Activated T-cell treated with anti-CD3 and anti-CD28 coated beads for 24 hours (primary cell): ENCODE data around the gene MGA.

Experiments
- DNase-seq: peaks from one replicate; pipeline ENCODE4 v3.0.0-alpha.2; 2020; ENCODE audit warnings: low read depth

MGA gene

DNA sequence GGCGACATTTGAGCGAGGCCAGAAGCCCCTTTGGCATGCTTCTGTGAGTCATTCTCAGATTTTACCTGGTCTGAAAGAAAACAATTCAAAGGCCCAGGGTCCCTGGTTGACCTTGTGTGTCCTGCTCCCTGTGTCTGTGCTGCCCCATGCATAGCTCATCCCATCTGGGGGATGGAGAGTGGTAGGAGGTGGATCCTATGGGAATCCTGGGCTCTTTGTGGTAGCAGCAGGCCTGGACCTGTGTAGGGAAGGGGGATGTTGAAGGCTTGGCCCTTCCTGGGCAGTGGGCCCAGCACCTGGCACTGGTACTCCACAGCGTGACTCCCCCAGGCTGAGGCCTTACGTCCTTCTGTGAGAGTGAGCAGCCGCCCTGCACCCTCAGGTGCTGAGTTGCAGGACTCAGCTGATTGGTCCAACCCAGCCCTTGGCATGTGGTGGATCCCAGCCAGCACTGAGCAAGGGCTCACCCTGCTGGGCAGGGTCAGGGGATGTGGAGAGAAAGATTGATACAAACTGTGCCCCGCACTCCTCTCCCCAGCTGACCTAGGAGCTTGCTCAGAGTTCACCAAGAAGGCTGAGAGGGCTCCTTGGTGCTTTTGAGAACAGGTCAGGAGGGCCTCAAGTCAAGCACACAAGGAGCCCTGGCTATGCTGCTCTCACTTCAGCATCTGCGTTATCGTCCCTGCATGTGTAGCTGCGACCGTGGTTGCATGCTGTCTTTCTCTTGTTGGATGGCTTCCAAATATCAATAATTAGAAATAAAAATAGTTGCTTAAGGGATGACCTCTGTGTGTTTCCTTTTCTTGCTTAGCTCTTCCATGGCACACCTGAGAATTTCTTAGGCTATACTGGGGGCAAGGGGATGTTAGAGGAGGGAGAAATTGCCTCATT lies 146.3 kb downstream of the MGA start:
- no peak for DNase-seq

DNA sequence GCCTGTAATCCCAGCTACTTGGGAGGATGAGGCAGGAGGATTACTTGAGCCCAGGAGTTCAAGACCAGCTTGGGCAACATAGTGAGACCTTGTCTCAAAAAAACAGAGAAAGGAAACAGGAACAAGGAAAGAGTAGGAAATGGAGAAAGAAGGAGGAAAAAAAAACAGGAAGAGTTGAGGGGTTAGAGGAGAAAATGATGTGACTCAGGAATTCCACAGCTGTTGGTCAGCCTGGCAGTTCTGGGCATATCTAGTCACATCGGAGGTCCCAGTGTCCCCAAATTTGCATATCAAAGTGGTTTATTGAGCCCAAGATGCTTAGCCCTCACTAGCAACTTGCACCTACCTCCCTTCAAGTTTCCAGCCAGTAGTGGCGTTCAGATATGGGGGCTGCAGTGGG lies 148.9 kb downstream of the MGA start:
- no peak for DNase-seq

DNA sequence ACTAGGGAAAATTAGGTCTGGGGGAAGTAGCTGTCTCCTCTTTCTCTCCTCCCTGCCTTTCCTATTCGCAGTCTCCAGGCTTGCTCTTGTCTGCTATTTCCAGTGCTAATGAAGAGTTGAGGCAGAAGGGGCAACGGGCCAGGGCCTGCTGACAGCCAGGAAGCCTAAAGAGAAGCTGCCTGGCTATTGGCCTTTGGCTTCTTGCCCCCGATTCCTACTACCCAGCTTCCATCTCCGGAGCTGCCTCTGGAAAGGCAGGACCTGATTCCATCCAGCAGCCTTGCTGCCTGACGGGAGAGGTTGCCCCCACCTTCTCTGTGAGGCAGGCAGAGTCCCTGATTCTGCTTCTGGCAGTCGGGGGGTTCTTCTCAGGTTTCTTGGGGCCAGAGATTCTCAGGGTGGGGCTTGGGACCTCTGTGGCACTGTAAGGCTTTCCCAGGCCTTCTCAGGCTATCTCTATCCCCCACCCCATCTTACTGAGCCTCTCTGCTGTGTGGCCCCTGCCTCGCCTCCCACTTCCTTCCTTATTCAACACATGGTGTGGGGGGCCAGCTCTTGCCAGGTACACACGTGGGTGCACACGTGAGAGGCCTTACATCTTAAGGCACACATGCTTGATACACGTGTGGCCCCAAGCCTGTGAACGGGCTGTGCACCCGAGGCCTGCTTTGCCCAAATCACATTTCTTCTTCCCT lies 149.5 kb downstream of the MGA start:
- no peak for DNase-seq

DNA sequence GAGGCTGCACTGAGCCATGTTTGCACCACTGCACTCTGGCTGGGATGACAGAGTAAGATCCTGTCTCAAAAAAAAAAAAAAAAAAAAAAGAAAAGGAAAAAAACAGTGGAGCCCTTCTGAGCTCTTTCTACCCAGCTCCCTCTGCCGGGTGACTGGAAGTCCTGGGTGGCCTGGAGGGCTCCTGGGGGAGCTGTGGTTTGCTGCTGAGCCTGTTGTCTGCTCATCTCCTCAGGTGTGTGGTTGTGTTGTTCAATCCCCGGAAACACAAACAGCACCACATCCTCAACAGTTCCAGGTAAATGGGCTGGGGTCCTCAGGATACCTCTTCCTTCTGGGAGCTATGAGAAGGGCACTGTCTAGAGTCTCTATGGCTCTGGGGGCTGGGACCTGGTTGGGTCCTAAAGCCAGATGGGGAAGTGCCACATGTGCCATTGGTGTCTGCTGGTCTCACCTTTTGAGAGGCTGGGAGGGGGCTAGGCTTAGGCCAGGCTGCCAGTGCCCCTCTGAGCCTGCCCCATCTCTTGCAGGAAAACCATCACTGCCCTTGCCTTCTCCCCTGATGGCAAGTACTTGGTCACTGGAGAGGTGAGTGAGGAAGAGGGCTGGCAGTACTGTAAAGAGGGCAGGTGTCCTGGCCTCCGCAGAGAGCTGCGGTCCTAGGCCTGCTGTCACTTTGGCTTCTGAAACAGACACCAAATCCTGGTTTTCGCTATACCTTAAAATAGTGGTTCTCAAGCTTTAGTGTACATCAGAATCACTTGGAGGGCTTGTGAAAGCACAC lies 150.6 kb downstream of the MGA start:
- no peak for DNase-seq

DNA sequence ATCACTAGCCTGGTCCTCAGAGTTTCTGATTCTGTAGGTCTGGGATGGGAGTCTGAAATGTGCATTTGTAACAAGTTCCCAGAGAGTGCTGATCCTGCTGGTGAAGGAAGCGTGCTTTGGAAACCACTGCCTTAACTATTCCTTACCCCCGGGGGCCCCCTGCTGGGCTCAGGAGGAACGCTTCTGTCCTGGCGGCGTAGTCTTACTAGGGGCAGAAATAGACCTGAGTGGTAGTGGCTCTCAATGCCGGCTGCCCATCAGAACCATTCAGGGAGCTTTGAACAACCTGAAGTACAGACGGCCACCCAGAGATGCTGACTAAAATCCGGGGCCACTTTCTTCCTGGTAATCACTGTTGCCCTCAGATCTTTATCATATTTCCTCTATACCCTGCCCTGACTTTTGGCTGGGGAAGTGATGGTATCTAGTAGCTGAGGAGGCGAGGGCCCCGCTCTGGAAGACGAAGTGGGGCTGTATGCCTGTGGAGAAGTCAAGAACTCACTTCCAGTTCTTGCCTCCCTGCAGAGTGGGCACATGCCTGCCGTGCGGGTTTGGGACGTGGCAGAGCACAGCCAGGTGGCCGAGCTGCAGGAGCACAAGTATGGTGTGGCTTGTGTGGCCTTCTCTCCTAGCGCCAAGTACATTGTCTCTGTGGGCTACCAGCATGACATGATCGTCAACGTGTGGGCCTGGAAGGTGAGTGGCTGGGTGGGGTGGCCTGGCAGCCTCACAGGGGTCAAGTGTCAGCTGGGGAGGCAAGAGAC lies 151.4 kb downstream of the MGA start:
- peak; percentile 61 for DNase-seq

DNA sequence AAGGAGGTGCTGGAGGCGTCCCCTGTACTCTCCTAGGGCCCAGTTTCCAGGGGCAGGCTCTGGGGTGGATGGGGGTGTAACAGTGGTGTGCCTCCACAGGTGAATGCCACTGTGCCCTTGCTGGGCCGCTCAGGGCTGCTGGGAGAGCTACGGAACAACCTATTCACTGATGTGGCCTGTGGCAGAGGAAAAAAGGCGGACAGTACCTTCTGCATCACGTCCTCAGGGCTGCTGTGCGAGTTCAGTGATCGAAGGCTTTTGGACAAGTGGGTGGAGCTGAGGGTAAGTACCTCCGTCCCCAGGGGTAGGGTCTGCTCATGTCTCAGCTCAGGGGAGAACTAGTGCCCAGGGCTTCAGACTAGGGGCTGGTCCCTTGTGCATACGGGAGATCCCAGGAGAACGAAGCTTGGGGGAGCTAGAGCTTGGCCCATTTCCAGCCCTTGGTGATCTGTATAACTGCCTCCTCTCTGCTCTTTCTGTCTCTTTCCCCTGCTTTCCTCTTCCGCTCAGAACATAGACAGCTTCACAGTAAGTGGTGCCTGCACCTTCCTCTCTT lies 152.7 kb downstream of the MGA start:
- DNase-seq: no peak

DNA sequence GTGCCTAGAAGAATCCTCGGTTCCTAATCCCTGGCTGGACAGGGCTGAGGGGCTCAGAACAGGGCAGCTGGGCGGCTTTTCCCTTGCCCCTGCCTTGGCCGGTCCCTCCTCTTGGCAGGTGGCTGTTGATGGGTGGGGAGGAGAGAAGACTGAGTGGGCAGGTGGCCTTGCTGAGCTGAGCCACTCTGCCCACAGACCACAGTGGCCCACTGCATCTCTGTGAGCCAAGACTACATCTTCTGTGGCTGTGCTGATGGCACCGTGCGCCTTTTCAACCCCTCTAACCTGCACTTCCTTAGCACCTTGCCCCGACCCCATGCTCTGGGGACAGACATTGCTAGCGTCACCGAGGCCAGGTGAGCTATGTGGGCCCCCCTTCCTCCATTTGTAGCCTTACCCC lies 153.2 kb downstream of the MGA start:
- DNase-seq: no peak

DNA sequence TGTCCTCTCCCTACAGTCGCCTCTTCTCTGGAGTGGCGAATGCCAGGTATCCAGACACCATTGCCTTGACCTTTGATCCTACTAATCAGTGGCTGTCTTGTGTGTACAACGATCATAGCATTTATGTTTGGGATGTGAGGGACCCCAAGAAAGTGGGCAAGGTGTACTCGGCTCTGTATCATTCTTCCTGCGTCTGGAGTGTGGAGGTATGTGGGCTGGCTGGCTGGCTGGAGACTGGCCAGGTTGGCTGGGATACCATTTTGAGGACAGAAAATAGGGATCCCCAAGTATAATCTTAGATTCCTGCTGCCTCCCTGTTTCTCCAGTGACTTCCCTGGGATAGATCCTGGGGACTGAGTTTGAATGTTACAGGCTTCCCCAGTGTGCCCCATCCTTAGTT lies 154.3 kb downstream of the MGA start:
- no peak for DNase-seq

DNA sequence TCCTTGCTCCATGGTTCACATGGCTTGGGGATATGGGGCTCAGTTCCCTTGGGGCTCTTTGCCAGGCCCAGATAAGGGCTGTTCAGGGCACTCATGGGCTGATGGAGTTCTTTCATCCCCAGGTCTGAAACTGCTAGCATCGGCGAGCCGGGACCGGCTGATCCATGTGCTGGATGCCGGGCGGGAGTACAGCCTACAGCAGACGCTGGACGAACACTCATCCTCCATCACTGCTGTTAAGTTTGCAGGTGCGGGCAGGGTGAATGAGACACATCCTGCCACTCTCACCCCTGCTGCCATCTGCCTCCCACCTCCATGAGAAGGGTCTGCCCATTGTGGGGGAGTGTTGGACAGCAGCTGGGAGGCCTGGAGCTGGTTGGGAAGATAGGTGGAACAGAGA lies 156.6 kb downstream of the MGA start:
- DNase-seq: no peak

DNA sequence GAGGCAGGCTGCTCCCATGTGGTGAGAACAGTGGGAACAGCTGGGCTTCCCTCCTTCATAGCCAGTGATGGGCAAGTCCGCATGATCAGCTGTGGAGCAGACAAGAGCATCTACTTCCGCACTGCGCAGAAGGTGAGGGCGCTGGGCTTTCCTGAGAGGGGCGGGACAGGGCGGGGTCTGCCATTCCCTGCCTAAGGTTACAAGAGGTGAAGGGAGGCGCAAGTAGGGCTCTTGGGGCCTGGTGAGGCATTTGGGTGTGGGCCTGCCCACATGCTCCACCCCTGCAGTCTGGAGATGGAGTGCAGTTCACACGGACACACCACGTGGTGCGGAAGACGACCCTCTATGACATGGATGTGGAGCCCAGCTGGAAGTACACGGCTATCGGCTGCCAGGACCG lies 157.1 kb downstream of the MGA start:
- no peak for DNase-seq

DNA sequence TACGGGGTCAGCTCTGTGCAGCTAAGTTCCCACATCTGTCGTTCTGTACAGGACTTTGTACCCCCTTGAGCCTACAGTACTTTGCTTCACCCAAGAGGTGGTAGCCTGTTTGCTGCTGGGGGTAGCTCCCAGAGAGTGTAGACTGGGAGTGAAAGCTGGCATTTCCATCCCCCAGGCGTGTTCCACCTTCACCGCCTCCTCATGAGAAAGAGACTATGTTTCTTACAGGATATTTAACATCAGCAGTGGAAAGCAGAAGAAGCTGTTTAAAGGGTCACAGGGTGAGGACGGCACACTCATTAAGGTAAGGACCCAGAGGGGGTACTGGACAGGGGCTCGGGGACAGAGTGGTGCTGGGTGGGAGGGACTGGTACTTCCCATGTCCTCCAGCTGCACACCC lies 157.6 kb downstream of the MGA start:
- no peak for DNase-seq

DNA sequence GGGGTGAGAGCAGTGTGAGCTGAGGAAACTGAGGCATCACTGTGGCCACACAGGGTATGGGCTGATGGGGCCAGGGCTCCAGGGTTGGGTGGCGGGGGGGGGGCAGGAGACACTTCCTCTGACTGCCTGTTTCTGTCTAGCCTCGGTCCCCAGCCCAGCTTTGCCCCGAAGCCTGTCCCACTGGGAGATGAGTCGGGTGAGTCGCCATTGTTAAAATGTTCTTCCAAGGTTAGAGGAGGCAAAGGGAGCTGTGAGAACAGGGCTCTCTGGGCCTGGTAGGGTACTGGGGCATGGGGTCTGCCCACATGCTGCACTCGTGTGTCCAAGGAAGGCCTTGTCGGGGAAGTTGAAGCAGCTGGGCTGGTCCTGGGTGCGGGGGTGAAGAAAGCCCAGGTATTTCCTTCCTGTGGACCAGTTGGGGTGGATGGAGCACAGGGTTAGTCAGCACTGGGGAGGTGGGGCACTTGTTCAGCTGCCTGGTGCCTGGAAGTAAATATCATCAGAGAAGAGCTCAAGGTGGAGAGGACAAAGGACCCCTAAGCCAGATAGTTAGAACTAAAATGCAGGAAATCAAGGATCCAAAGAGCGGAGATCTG lies 159.3 kb downstream of the MGA start:
- DNase-seq: no peak

DNA sequence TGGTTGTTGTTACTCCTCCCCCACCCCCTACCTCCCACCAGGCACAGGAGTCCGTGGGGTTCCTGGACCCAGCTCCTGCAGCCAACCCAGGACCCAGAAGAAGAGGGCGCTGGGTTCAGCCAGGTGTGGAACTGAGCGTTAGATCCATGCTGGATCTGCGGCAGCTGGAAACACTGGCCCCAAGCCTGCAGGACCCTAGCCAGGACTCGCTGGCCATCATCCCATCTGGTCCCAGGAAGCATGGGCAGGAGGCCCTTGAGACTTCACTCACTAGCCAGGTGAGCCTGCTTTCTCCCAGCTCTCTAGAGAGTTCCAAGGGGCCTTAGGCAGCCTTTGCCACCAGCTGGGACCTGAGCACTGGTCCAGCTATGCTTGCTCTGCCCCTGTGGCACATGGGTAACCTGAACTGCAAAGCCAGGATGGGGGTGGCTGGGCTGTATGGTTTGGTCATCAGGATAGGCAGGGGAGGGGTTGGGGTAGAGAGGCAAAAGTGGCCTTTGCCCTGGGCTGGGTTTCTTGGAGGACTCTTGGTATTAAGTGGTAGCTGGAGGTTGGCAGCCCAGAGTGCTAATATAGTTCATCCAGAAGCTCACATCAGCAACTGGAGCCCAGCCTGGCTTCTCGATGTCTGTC lies 160.7 kb downstream of the MGA start:
- DNase-seq: no peak

DNA sequence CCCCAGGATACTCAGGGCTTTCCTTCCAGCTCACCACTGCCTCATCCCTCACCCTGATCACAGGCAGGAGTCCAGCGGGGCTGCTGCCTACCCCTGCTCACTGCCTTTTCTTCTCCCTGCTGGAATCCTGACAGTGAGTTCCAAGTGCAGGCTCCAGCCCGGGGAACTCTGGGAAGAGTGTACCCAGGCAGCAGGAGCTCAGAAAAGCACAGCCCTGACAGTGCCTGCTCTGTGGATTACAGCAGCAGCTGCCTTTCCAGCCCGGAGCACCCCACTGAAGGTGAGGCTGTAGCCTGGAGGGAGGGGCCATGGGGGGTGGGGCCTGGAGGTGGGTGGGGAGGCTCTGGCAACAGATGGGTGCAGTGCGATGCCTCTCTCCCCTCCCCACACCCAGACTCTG lies 161.6 kb downstream of the MGA start:
- no peak for DNase-seq

DNA sequence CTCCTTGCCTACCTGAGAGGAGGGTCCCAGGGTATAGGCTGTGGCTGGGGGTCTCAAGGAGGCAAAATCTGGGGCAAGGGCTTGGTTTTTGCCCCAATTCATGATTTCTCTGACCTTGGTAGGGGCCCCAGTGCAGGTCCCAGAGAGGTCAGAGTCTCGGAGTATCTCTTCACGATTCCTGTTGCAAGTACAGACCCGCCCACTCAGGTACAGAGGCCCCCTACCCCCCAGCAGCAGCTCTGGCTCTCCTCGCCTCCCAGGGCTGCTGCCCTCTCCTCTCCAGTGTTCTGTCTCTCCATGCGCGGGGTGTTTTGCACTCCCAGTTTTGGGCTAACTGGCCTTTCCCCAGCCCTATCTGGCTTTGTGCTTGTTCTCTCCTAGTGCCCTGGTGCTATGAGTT lies 162.3 kb downstream of the MGA start:
- DNase-seq: no peak
